ENCODE results near the gene CRHR2.

Gene CRHR2

GRCh38 chr7:30613366-30614325 lies 68.6 kb downstream of the CRHR2 start:
- DNase-seq: no peak

- no peak for DNase-seq
These were observed 69.5 kb downstream of the CRHR2 start for GRCh38 chr7:30612658-30613265.

GRCh38 chr7:30605832-30606231 lies 76.4 kb downstream of the CRHR2 start:
- no peak for DNase-seq

- DNase-seq: no peak
These were observed 77.4 kb downstream of the CRHR2 start for GRCh38 chr7:30604901-30605300.
